Liver (tissue), 9 donors: ENCODE measurements around the gene CELSR1. TPM values are rescaled to one million over a fixed set of nuclear protein-coding genes. Genes with fewer than 3 reads are reported as not detected.
A peak's percentile ranks its signal among the peaks of the same experiment; 100 is the strongest.

Experiments used
- DNase-seq: peaks from one replicate; pipeline ENCODE4 v3.0.0-alpha.2; 2017; ENCODE audit warnings: low spot score
- H3K27ac ChIP-seq, 2 donors: one replicate each; pipeline ENCODE4 v1.7.0; 2013; ENCODE audit warnings: inconsistent platforms in 2 of 2, low read length in 2 of 2, control low read depth in 1 of 2, low read depth in 1 of 2, mild to moderate bottlenecking in 1 of 2
- H3K27me3 ChIP-seq, 4 donors: one replicate each; pipeline versions ENCODE4 v1.6.1 to v1.7.0; 2013; ENCODE audit warnings: low read length in 3 of 4, inconsistent platforms in 1 of 4, mild to moderate bottlenecking in 1 of 4, moderate library complexity in 1 of 4; ENCODE audit not compliant: control insufficient read depth in 4 of 4, insufficient read depth in 4 of 4
- H3K36me3 ChIP-seq, 4 donors: one replicate each; pipeline versions ENCODE4 v1.6.1 to v1.7.0; 2013; ENCODE audit warnings: low read length in 3 of 4, mild to moderate bottlenecking in 3 of 4, low read depth in 1 of 4, moderate library complexity in 1 of 4; ENCODE audit not compliant: control insufficient read depth in 4 of 4, insufficient read depth in 3 of 4
- H3K4me1 ChIP-seq, 4 donors: one replicate each; pipeline versions ENCODE4 v1.6.1 to v1.7.0; 2013; ENCODE audit warnings: low read length in 3 of 4, mild to moderate bottlenecking in 3 of 4, moderate library complexity in 1 of 4; ENCODE audit not compliant: control insufficient read depth in 4 of 4, insufficient read depth in 4 of 4
- H3K4me3 ChIP-seq, 3 donors: one replicate each; pipeline versions ENCODE4 v1.6.1 to v1.7.0; 2013; ENCODE audit warnings: low read length in 3 of 3, control low read depth in 1 of 3, low read depth in 1 of 3, mild to moderate bottlenecking in 1 of 3
- H3K9ac ChIP-seq, 2 donors: one replicate each; pipeline ENCODE4 v1.7.0; 2013; ENCODE audit warnings: low read length in 2 of 2, mild to moderate bottlenecking in 2 of 2, moderate library complexity in 2 of 2, control low read depth in 1 of 2, low read depth in 1 of 2
- H3K9me3 ChIP-seq, 4 donors: one replicate each; pipeline versions ENCODE4 v1.6.1 to v1.7.0; 2013; ENCODE audit warnings: low read length in 3 of 4; ENCODE audit not compliant: control insufficient read depth in 4 of 4
- EGR1 ChIP-seq, 2 donors: IDR thresholded peaks; 2 replicates each; pipeline ENCODE4 v1.6.1; 2016 to 2018; ENCODE audit warnings: antibody characterized with exemption in 2 of 2, low read depth in 2 of 2
- FOXA1 ChIP-seq: IDR thresholded peaks from 2 replicates; pipeline ENCODE4 v1.6.1; 2016; ENCODE audit warnings: antibody characterized with exemption
- GABPA ChIP-seq, 2 donors: IDR thresholded peaks in 1 of 2; conservative IDR thresholded peaks in 1 of 2; 2 replicates each; pipeline ENCODE4 v1.6.1; 2016; ENCODE audit warnings: antibody characterized with exemption in 2 of 2, mild to moderate bottlenecking in 1 of 2, moderate library complexity in 1 of 2
- HNF4G ChIP-seq: IDR thresholded peaks from 2 replicates; pipeline ENCODE4 v1.6.1; 2016; ENCODE audit warnings: antibody characterized with exemption
- JUND ChIP-seq, 2 donors: IDR thresholded peaks; 2 replicates each; pipeline ENCODE4 v1.6.1; 2016; ENCODE audit warnings: antibody characterized with exemption in 2 of 2
- RAD21 ChIP-seq, 2 donors: IDR thresholded peaks; 2 replicates each; pipeline ENCODE4 v1.6.1; 2016; ENCODE audit warnings: antibody characterized with exemption in 2 of 2, mild to moderate bottlenecking in 2 of 2
- RXRA ChIP-seq, 2 donors: IDR thresholded peaks; 2 replicates each; pipeline ENCODE4 v1.6.1; 2017 to 2018; ENCODE audit warnings: antibody characterized with exemption in 2 of 2, mild to moderate bottlenecking in 1 of 2
- YY1 ChIP-seq: IDR thresholded peaks from 2 replicates; pipeline ENCODE4 v1.6.1; 2016; ENCODE audit warnings: antibody characterized with exemption, mild to moderate bottlenecking
- WGBS: extraction: QIAGEN DNeasy Blood & Tissue Kit; methylation state at CpG from one replicate; pipeline ENCODE4 v1.1.7; 2013; 5-methylcytosine and 5-hydroxymethylcytosine counted together
- polyA plus RNA-seq, 2 donors: library from polyadenylated mRNA; stranded (reverse) in 1 of 2; unstranded in 1 of 2; fragments of 200-250 nt in 1 of 2; fragments of >200 nt in 1 of 2; fragmentation: Nextera tagmentation in 1 of 2; extraction: Ambion mirVana in 1 of 2; gene quantifications; one replicate each; pipeline versions ENCODE4 v1.2.1 to v1.2.3, GENCODE V29; 2013 to 2015
- total RNA-seq, 2 donors: library from RNA; depleted of rRNA; stranded (reverse); fragments of >200 nt; gene quantifications; one replicate each; pipeline ENCODE4 v1.2.3, GENCODE V29; 2014
- TF ChIP-seq, protein P1 (sequence below): IDR thresholded peaks from 2 replicates; pipeline ENCODE4 v1.6.1; 2016; ENCODE audit warnings: antibody characterized with exemption
- TF ChIP-seq, protein P2 (sequence below): IDR thresholded peaks from 2 replicates; pipeline ENCODE4 v1.6.1; 2016; ENCODE audit warnings: antibody characterized with exemption
- TF ChIP-seq, protein P3 (sequence below): fragments of 150-350 bp; IDR thresholded peaks from 2 replicates; pipeline ENCODE4 v1.5.1; 2017; ENCODE audit warnings: improper control_type of control experiment, low read depth, low read length; ENCODE audit not compliant: missing input control
- donor health status: healthy.
- donor health status: healthy.
- donor health status: healthy.
- donor health status: healthy.
- donor health status: healthy.

Gene CELSR1
- total and polyA plus RNA-seq, 4 donors, result 0.37 to 1.6 (median 1.3) TPM

DNA sequence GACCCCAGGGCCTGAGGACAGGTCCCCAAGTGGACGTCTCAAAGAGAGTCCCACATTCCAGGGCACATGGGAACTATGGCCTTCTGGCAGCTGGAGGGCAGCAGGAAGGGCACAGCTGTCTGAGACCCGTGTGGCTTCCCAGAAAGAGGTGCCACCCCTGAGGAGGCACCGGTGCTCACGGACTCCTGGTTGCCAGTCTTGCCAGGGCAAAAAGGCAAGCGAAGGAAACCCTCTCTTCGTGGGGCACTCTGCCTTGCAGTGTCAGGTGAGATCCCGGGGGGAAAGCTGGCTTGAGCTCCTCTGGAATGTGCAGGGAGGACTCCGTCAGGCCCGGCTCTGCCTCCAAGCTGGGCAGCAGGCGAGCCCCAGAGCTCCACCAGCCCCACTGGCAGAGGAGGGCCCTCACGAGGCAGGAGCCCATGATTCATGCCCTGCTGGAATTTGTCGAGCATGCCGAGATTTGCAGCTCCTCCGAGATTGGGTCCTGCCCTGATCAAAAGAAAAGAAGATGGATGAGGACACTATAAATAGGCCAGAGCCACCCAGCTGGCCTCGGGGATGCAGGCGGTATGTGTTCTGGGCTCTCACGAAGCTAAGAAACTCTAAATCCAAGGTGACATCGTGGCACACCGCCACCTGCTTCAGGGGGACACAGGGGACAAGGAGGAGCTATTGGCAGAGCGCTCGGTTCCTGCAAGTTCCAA lies 9.9 kb upstream of the CELSR1 start:
- Histone ChIP-seq H3K36me3 (no peaks in the 10 kb centered on the region), H3K4me3 (no peak overlapping the region), H3K27ac (peak overlapping the region; percentile 79 to 95), H3K9me3 (no peaks in the 10 kb centered on the region), H3K27me3 (no peaks in the 10 kb centered on the region), H3K4me1 (peaks cover 9 to 15% (median 14%) of the 10 kb centered on the region in 4 donors), H3K9ac (peak overlapping the region; percentile 1 to 6)
- WGBS, result 62% methylated on average over 21 of the region's 21 CpGs
- no peak for TF ChIP-seq GABPA (IDR thresholded peaks at IDR 0.05 in 1 of 2, conservative IDR thresholded peaks at IDR 0.05 in 1 of 2)
- no peak for TF ChIP-seq FOXA1
- TF ChIP-seq, protein P1, sequence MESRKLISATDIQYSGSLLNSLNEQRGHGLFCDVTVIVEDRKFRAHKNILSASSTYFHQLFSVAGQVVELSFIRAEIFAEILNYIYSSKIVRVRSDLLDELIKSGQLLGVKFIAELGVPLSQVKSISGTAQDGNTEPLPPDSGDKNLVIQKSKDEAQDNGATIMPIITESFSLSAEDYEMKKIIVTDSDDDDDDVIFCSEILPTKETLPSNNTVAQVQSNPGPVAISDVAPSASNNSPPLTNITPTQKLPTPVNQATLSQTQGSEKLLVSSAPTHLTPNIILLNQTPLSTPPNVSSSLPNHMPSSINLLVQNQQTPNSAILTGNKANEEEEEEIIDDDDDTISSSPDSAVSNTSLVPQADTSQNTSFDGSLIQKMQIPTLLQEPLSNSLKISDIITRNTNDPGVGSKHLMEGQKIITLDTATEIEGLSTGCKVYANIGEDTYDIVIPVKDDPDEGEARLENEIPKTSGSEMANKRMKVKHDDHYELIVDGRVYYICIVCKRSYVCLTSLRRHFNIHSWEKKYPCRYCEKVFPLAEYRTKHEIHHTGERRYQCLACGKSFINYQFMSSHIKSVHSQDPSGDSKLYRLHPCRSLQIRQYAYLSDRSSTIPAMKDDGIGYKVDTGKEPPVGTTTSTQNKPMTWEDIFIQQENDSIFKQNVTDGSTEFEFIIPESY, result no peak
- TF ChIP-seq YY1, result no peak
- TF ChIP-seq RXRA (IDR thresholded peaks at IDR 0.05), result no peak
- no peak for DNase-seq

DNA sequence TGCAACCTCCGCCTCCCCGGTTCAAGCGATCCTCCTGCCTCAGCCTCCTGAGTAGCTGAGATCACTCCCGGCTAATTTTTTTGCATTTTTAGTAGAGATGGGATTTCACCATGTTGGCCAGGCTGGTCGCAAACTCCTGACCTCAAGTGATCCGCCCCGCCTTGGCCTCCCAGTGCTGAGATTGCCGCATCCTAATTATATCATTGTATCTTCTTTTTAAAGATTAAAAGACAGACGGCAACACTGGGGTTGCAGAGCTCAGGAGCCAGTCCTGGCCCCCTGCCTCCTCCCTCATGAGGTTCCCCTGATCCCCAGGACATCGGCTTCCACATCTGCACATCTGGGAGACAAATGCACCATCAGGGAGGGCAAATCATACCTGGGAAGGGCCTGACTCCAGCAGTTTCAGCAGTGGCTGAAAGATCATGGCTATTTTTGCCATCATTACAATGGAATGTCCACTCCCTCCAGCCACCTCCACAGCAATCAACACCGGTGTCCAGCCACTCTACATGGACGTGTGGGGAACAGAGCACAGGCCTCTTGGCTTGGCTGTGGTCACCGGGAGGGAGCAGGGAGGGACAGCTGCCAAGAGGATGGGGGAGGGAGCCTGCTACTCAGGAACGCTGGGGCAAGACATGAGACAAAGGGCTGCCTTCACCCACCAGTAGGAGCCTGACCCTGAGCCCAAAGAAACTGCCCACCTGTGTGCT lies 9.2 kb upstream of the CELSR1 start:
- WGBS, result 75% methylated on average over 14 of the region's 14 CpGs
- H3K4me3 ChIP-seq, result no peak overlapping the region
- H3K27me3 ChIP-seq, result no peaks in the 10 kb centered on the region
- no peak for DNase-seq
- peak overlapping the region in 1 of 2 donors; percentile 1 for H3K9ac ChIP-seq
- H3K36me3 ChIP-seq, result no peaks in the 10 kb centered on the region
- peak overlapping the region; percentile 79 to 95 for H3K27ac ChIP-seq
- no peaks in the 10 kb centered on the region for H3K9me3 ChIP-seq
- no peak for TF ChIP-seq EGR1 (IDR thresholded peaks at IDR 0.05; ENCODE audit: low read depth in 2 of 2)
- peak in 1 of 2 donors; percentile 5 for TF ChIP-seq RXRA (IDR thresholded peaks at IDR 0.05)
- peaks cover 9 to 15% (median 14%) of the 10 kb centered on the region in 4 donors for H3K4me1 ChIP-seq

DNA sequence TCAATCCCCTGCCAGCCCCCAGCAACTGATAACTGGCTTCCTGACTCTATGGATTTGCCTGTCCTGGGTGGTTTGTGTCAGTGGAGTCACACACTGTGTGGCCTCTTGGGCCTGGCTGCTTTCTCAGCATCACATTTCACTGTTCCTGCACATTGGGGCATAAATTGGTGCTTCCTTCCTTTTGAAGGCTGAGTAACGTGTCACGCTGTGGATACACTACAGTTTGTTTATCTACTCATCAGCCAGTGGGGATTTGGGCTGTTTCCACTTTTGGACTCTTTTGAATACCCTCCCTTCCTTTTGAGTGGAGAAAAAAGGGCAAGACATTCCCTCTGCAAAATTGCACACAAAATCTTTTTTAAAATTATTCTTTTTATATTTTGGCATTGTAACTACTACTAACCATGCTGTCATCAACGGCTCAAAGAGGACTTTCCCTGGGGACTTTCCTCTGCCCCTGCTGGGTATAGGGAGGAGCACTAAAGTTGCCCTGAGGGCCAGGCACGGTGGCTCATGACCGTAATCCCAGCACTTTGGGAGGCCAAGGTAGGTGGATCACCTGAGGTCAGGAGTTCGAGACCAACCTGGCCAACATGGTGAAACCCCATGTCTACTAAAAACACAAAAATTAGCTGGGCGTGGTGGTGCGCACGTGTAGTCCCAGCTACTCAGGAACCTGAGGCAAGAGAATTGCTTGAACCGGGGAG lies 7.8 kb upstream of the CELSR1 start:
- TF ChIP-seq JUND (IDR thresholded peaks at IDR 0.05), result no peak
- TF ChIP-seq, protein P2, sequence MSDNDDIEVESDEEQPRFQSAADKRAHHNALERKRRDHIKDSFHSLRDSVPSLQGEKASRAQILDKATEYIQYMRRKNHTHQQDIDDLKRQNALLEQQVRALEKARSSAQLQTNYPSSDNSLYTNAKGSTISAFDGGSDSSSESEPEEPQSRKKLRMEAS, result no peak
- TF ChIP-seq HNF4G, result no peak
- no peak for TF ChIP-seq EGR1 (IDR thresholded peaks at IDR 0.05; ENCODE audit: low read depth in 2 of 2)
- TF ChIP-seq, protein P3, sequence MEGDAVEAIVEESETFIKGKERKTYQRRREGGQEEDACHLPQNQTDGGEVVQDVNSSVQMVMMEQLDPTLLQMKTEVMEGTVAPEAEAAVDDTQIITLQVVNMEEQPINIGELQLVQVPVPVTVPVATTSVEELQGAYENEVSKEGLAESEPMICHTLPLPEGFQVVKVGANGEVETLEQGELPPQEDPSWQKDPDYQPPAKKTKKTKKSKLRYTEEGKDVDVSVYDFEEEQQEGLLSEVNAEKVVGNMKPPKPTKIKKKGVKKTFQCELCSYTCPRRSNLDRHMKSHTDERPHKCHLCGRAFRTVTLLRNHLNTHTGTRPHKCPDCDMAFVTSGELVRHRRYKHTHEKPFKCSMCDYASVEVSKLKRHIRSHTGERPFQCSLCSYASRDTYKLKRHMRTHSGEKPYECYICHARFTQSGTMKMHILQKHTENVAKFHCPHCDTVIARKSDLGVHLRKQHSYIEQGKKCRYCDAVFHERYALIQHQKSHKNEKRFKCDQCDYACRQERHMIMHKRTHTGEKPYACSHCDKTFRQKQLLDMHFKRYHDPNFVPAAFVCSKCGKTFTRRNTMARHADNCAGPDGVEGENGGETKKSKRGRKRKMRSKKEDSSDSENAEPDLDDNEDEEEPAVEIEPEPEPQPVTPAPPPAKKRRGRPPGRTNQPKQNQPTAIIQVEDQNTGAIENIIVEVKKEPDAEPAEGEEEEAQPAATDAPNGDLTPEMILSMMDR, result no peak
- no peak for TF ChIP-seq RAD21 (IDR thresholded peaks at IDR 0.05)
- 73% methylated on average over 10 of the region's 10 CpGs for WGBS
- no peaks in the 10 kb centered on the region for H3K9me3 ChIP-seq
- H3K36me3 ChIP-seq, result no peaks in the 10 kb centered on the region
- H3K4me3 ChIP-seq, result no peak overlapping the region
- H3K27me3 ChIP-seq, result no peaks in the 10 kb centered on the region
- H3K27ac ChIP-seq, result no peak overlapping the region
- DNase-seq, result no peak
- H3K9ac ChIP-seq, result no peak overlapping the region
- peaks cover 9 to 15% (median 14%) of the 10 kb centered on the region in 4 donors for H3K4me1 ChIP-seq
